Stimulated activated CD8-positive, alpha-beta memory T cell treated with anti-CD3 and anti-CD28 coated beads, Interleukin-12 subunit alpha, Interleukin-12 subunit beta, amount 100 ng/mL, for 24 hours (primary cell): Measurements from ENCODE around the gene UBQLN1.
A peak's percentile ranks its signal among the peaks of the same experiment; 100 is the strongest.
"Not testable (repeated sequence)": the region's sequence is repeated elsewhere in the genome, so short reads cannot be mapped to it uniquely, and the experiment has no call there.

Experiments used
- DNase-seq: peaks from one replicate; pipeline ENCODE4 v3.0.0-alpha.2; 2020; ENCODE audit errors: extremely low read depth

Gene UBQLN1

DNA sequence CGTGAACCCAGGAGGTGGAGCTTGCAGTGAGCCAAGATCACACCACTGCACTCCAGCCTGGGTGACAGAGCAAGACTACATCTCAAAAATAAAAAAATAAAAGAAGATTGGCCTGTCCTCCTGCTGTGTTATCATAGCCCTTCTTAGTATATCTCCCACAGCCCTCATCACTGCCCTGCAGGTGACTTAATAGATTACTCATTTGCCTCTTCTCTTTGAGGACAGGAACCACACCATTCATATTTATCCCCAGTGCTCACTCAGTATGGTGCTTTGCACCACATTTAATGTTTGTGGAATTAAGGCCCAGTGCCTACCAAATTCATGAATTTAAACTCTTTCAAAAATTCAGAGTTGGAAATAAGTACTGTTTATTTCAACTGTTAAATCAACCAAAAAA lies 74.5 kb downstream of the UBQLN1 start:
- no peak for DNase-seq

DNA sequence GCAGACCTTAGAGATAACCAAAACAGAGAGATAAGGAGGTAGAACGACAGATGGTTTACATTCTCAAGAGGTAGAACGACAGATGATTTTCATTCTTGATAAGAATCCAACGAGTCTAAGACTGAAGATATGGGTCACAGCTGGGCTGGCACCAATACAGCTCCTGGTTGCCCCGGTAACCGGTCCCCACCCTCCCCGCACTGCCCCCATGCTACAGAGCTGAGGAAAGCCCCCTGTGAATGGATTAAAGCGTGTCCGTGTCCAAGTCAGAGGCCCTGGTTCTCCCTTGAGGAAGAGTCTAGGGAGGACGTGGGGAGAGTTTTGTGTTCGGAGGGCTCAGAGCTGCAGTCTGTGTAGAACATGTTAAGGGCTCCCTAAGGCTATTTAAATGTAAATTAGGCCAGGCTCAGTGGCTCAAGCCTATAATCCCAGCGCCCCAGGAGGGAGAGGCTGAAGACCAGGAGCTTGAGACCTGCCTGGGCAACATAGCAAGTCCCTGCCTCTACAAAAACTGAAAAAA lies 76.8 kb downstream of the UBQLN1 start:
- DNase-seq, result no peak

DNA sequence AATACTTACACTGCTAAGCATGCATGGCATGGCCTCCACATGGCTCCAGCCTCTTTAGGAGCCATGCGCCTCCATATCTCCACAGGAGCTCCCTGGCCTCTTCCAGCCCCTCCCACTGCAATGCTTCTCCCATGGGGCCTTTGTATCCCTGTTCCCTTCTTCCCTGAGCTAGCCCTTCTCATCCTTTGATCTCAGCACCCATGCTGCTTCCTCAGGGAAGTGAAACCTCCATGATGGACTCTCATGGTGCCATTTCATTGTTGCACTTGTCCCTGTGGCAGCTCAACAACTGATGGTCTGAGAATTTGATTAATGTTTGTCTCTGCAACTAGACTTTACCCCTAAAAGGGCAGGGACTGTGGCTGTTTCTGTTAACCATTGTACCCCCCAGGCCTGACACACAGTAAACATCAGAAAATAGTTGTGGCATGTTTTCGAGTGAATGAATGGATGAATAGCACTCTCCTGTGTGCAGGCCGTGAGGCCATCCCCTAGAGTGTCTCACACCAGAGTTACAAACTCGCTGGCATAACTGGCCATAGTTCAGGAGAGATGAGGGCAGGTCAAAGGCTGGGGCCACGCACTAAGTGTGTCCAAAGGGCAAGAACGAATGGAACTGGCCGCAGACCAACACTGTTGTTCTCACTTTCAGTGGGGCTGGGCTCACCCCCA lies 78.2 kb downstream of the UBQLN1 start:
- no peak for DNase-seq

DNA sequence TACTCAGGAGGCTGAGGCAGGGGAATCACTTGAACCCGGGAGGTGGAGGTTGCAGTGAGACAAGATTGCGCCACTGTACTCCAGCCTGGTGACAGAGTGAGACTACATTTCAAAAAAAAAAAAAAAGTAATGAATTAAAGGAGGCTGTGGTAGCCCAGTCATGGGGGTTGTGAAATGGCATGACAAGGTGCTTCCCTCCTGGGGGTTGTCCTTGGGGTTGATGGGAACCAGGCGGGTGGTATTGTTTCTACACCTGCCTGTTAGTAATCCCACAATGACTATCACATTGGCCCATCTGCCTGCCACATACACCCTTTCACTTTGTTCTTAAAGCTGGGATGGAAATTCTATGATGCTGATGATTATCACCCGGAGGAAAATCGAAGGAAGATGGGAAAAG lies 79.2 kb downstream of the UBQLN1 start:
- DNase-seq, result no peak

DNA sequence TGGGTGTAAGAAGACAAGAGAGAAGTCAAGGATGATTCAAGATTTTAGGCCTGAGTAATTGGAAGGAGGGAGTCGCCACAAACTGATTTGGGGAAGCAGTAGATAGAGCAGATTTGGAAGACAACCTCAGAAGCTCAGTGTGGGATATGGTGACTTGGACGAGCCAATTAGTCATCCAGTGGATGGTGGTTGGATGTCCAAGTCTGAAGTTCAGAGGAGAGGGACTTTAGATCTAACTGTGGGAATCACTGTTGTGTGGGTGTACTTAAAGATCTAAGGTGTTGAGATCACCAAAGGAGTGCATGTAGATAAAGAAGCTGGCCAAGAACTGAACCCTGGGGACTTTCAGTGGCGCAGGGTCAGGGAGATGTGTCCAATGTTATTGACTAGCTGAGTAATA lies 82.6 kb downstream of the UBQLN1 start:
- DNase-seq, result no peak

DNA sequence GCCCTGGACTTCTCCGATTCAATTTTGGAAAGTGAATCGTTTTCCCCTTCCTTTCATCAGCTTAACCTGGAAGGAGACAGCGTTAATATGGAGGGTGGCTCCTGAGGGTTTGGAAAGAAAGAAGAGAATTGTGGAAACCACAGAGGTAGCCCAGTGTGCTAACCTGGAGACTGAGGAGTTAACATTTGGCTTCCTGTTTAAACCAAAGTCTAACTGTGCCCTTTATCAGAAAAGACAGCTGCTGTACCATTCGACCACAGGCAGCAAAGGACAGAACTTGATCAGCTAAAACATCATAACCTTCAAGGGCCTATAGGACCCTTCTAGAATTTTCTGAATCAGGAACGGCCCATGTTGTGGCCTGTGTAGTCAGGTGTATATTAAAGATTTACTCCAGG lies 84.1 kb downstream of the UBQLN1 start:
- no peak for DNase-seq

DNA sequence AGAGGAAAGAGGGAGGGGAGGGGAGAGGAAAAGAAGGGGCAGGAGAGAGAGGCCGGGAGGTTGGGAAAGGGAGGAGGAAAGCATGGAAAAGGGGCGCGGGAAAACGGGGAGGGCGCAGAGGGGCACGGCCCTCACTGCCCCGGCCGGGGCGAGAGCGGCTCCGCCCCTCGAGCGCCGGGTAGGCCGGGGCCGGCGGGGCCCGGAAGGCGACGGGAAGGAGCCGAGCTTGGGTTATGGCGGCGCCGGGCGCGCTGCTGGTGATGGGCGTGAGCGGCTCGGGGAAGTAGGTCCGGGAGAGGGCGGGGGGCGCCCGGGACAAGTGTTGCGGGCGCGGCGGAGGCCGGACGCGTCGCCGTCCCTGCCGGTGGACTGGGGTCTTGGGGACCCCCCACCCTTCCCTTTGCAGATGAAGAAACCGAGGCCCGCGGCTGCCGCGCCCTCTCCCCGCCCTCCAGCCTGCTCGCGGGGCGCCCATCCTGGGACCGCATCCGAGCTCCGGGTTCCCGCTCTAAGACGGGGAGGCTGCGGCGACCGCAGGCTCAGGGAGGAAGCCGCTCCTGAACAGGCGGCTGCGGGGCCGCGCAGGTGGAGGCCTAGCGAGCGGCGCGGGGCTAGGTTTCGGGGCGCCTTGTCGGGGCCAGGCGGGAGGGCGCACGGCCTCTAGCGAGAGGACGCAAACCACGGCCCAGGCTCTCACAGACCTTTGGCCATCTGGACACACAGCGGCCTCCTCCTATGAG lies 84.6 kb downstream of the UBQLN1 start, which contains the start of gene IDNK:
Gene IDNK, plus strand, starts transcription at position 205 of the 740 bp plus-strand sequence. Its CDS starts 29 bp downstream, at position 234.
- DNase-seq, result peak; percentile 14

DNA sequence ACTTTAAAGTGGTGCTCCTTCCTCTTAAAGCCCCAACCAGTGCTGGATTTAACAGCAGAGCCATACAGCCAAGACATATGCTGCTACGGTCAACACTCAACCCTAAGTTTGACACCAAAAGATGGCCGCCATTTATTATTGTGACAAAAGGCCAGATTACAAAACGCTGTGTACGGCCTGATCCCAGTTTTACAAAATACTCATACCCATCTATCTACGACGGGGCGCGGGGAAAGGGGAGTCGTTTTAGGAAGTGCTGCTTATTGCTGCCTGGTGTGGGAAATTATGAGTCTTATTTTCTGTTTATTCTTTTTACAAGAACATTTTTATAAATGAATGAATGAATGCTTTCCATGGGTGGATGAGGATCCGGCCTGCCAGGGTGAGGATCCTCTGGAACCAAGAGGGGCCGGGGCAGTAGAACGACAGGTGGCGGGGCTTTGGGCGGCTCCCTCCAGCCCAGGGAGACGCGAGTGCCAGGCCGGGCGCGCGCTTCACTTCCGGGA lies 85.3 kb downstream of the UBQLN1 start:
- DNase-seq, result peak; percentile 7

DNA sequence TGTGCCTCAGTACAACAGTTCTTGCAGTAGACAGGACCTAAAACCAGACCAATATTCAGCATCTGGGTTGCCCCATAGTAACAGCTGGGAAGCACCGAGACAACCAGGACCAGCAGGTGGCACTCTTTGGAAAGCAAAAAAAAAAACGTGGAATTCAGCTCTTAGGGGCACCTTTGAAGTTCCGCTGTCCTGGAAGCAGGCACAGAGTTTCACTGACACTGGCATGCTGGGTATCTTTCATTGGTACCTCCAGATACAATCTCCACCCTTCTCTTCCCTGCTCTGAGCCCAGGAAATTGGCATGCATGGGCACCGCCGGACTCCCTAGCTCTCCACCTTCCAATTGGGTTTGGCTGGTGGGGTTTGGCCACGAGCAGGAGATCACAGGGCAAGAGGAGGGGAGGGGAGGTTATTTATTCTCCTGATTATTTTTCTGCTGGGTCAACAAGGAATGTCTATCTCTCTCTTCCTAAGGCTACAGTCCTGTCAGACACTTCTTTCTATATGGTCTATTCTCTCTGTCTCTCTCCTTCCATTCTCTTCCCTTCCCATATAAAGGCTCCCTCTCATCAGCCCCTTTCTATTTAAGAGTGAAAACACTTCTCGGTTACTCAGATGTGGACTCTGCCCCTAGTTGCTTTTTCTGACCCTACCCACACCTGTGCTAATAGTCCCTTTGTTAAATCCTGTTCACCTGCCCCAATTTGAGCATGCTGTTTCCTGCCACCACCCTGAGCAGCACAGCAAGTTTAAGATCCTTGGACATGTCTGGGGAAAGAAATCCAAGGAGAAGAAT lies 86.7 kb downstream of the UBQLN1 start:
- DNase-seq, result no peak

DNA sequence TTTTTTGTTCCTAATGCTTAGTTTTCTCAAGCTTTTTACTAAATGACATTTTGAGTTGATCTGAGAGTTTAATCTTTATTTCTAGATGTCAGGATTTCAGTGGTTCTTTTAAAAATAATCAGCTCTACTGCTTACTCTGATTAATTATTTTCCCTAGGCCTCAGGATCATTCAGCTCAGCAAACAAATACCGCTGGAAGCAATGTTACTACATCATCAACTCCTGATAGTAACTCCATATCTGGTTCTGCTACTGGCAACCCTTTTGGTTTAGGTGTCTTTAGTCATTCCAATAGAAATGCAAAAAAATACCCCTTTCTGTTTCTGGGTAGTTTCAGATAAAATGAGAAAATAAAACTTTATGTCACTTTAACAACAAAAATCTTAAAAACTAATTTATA lies 90.5 kb downstream of the UBQLN1 start:
- no peak for DNase-seq

DNA sequence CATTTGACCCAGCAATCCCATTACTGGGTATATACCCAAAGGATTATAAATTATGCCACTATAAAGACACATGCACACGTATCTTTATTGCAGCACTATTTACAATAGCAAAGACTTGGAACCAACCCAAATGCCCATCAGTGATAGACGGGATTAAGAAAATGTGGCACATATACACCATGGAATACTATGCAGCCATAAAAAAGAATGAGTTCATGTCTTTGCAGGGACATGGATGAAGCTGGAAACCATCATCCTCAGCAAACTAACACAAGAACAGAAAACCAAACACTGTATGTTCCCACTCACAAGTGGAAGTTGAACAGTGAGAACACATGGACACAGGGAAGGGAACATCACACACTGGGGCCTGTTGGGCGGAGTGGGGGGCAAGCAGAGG lies 94.5 kb downstream of the UBQLN1 start:
- DNase-seq, result not testable (repeated sequence)
